Measurements from ENCODE around the gene ARHGAP11A. TPM values are rescaled to one million over a fixed set of nuclear protein-coding genes. Genes with fewer than 3 reads are reported as not detected.
"Not testable (repeated sequence)": the region's sequence is repeated elsewhere in the genome, so short reads cannot be mapped to it uniquely, and the experiment has no call there.

Gene ARHGAP11A, protein sequence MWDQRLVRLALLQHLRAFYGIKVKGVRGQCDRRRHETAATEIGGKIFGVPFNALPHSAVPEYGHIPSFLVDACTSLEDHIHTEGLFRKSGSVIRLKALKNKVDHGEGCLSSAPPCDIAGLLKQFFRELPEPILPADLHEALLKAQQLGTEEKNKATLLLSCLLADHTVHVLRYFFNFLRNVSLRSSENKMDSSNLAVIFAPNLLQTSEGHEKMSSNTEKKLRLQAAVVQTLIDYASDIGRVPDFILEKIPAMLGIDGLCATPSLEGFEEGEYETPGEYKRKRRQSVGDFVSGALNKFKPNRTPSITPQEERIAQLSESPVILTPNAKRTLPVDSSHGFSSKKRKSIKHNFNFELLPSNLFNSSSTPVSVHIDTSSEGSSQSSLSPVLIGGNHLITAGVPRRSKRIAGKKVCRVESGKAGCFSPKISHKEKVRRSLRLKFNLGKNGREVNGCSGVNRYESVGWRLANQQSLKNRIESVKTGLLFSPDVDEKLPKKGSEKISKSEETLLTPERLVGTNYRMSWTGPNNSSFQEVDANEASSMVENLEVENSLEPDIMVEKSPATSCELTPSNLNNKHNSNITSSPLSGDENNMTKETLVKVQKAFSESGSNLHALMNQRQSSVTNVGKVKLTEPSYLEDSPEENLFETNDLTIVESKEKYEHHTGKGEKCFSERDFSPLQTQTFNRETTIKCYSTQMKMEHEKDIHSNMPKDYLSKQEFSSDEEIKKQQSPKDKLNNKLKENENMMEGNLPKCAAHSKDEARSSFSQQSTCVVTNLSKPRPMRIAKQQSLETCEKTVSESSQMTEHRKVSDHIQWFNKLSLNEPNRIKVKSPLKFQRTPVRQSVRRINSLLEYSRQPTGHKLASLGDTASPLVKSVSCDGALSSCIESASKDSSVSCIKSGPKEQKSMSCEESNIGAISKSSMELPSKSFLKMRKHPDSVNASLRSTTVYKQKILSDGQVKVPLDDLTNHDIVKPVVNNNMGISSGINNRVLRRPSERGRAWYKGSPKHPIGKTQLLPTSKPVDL
- polyA plus RNA-seq (ENCODE audit: insufficient read length in 4 of 4), result 10 to 100 TPM; 26.4 to 33.3 (median 33.0) TPM

GRCh38 chr15:32615051-32615870, at the start of gene ARHGAP11A:
Gene ARHGAP11A (plus strand): TSS chr15:32615504. CDS start chr15:32616212, 708 bp downstream.
- DNase-seq (ENCODE audit: low read depth in 4 of 4, low spot score in 3 of 4), result peak; percentile 78 to 93 (median 86)

DNA sequence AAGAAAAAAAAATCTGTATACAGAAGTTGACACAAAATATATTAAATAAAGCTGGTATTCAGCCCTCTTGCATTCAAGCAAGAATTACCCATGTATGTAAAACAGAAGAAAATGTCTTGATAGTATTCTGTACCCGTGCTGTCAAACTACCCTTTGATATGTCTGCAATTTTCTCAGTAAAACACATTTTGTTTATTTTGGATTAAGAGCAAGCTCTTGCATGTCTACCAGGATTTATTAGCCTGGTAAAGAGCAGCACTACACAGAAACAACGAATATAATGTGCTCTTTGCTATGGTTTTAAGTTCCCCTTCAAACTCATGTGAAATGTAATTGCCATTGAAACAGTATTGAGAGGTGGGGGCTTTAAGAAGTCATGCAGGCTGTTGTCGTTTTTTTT, 46.3 kb upstream of the ARHGAP11A start:
- DNase-seq (ENCODE audit: low read depth in 4 of 4, low spot score in 3 of 4), result not testable (repeated sequence)

DNA sequence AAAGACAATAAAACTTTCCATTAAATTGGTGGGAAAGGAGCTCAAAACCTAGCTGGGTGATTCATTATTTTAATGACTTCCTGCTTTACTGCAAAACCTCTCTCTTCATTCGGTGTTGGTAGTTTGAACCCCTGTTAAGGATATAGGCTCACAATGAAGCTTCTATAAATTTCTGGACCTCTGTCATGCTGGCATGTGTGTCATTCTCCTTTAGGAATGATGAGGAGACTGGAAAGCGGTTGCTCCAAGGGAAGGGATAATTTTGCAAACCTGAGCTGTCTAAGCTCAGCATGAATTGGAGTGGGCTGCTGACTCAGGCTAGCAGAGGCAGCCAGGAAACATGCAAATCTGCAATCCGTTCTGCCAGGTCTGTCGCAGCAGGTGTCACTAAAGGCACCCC, 36.8 kb upstream of the ARHGAP11A start:
- DNase-seq (ENCODE audit: low read depth in 4 of 4, low spot score in 3 of 4), result not testable (repeated sequence)

DNA sequence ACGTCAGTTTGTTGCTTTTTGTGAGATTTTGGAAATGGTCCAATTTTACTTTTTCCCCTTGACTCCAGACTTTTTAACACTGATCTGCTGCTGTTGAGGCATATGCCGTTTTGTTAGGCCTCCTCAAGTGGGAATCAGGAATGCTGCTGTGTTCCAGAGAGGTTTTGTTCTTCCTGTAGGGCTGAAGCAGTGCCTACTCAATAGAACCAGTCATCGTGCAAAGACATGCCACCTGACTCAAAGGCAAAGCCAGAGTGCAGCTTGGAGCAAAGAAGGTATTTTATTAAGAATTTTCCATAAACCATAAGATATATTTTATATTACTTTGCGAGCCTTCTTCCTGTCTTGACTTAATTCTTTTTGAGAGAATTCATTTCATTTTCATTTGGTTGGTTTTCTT, 29.5 kb upstream of the ARHGAP11A start:
- DNase-seq (ENCODE audit: low read depth in 4 of 4, low spot score in 3 of 4), result not testable (repeated sequence)

GRCh38 chr15:32593151-32593550, 22.2 kb upstream of the ARHGAP11A start, which contains the start of gene GOLGA8N:
Gene GOLGA8N (plus strand): TSS chr15:32593456.
- DNase-seq (ENCODE audit: low read depth in 4 of 4, low spot score in 3 of 4), result not testable (repeated sequence)

- DNase-seq (ENCODE audit: low read depth in 4 of 4, low spot score in 3 of 4), result not testable (repeated sequence)
These were observed 5.8 kb upstream of the ARHGAP11A start for GRCh38 chr15:32609518-32609917.

GRCh38 chr15:32610719-32611118, 4.6 kb upstream of the ARHGAP11A start:
- DNase-seq (ENCODE audit: low read depth in 4 of 4, low spot score in 3 of 4), result peak in 1 of 4 donors; percentile 10

DNA sequence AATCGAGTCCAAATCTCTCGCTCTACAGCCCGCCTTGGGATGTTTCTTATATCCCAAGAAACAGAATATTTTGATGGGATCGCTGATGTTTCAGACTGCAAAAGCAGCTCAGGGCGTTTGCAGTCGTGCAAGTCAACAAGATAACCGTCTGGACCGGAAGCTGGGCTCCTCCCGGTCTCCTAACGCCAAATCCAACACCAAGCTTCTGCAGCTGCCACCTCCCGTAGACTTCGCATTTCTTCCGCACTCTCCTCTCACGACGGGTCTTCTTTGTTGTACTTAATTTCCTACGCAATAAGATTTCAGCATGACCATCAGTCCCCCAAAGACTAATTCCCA, 623 bp upstream of the ARHGAP11A start:
- DNase-seq (ENCODE audit: low read depth in 4 of 4, low spot score in 3 of 4), result not testable (repeated sequence)

DNA sequence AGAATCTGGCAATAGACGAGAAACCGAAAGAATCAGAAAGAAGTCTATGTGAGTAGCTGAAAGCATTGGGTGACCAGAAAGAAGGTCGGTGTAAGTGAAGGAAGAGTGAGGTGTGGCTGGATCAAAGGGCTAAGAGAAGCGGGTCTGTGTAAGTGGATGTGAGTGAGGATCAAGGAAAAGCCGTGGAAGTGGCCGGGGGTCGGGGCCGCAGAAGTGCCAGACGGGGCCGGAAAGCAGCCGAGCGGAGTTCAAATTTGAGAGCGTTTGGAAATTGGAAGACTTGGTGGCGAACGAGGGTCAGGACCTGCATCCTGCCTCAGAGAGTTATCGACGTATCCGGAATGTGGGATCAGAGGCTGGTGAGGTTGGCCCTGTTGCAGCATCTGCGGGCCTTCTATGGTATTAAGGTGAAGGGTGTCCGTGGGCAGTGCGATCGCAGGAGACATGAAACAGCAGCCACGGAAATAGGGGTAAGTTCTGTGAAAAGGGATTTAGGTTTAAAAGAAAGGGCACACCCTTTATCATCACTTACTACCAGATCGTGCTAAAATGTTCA, 645 bp downstream of the ARHGAP11A start:
- not testable (repeated sequence) for DNase-seq (ENCODE audit: low read depth in 4 of 4, low spot score in 3 of 4)

GRCh38 chr15:32636410-32636809, 21.1 kb downstream of the ARHGAP11A start:
- DNase-seq (ENCODE audit: low read depth in 4 of 4, low spot score in 3 of 4), result no peak

DNA sequence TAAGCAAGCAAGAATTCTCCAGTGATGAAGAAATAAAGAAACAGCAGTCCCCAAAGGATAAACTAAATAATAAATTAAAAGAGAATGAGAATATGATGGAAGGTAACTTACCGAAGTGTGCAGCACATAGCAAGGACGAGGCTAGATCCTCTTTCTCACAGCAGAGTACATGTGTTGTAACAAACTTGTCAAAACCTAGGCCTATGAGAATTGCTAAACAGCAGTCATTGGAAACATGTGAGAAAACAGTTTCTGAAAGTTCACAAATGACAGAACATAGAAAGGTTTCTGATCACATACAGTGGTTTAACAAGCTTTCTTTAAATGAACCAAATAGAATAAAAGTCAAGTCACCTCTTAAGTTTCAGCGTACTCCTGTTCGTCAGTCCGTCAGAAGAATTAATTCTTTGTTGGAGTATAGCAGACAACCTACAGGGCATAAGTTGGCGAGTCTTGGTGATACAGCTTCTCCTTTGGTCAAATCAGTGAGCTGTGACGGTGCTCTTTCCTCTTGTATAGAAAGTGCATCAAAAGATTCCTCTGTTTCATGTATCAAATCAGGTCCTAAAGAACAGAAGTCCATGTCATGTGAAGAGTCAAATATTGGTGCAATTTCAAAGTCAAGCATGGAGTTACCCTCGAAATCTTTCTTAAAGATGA, 21.7 kb downstream of the ARHGAP11A start:
- DNase-seq (ENCODE audit: low read depth in 4 of 4, low spot score in 3 of 4), result no peak

GRCh38 chr15:32637704-32638103, 22.4 kb downstream of the ARHGAP11A start:
- no peak for DNase-seq (ENCODE audit: low read depth in 4 of 4, low spot score in 3 of 4)

- DNase-seq (ENCODE audit: low read depth in 4 of 4, low spot score in 3 of 4), result peak in 3 of 4 donors; percentile 16 to 38 (median 33)
These were observed 26.3 kb downstream of the ARHGAP11A start, which contains the start of gene SCG5 for GRCh38 chr15:32641517-32642059. Gene SCG5 (plus strand): TSS chr15:32641710. CDS start chr15:32643593, 1,883 bp downstream.

DNA sequence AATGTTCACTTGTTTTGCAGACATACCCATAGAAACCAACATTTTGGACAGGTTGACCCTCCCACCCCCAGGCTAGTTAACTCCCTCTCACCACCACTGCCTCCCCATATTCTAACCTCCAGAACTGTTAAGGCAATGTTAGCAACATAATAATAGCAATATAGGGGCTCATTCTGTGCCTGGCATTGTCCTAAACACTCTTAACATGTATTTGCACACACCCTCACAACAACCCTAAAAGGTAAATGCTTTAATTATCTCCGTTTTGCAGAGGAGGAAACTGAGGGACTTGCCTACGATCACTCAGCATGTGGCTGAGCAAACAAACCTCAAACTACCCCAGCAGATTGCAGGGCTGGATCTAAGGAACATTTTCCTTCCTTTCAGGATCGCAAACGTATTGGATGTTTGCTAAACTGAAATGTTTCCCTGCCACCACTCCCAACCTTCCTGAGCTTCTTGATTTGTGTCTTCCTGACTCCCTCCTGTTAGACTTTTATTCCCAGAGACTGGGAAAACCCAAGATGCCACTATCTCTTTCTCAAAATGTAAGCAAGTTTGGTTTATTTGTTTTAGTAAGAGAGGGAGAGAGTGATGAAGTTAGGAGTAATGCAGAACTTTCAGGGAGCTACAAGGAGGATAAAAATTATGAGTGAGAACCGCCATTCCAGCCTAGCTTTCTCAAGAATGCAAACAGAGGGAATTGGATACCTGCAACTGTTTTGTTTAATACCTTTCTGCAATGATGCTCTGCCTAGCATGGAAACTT, 27.5 kb downstream of the ARHGAP11A start:
- DNase-seq (ENCODE audit: low read depth in 4 of 4, low spot score in 3 of 4), result no peak

- DNase-seq (ENCODE audit: low read depth in 4 of 4, low spot score in 3 of 4), result no peak
These were observed 28.7 kb downstream of the ARHGAP11A start for GRCh38 chr15:32643907-32644445.

GRCh38 chr15:32646291-32646690, 31.0 kb downstream of the ARHGAP11A start:
- peak in 3 of 4 donors; percentile 30 to 35 (median 31) for DNase-seq (ENCODE audit: low read depth in 4 of 4, low spot score in 3 of 4)

DNA sequence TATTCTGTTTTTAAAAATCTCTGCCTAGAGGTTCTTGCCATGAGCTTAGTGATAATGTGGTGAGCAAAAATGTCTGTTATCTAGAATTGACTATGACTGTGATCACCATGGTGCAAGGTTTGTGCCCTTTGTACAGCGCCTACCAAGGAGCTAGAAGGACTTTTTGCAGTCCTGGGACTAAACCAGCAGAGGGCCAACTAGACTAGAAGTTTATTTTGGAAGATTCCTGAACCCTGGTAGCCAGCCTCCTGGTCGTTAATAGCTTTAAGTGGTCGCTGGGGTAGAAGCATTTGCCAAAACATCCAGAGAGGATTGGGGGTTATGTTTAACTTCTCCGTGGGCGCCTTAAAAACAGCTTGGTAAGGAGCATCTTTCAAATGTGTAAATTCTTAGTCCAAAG, 34.0 kb downstream of the ARHGAP11A start:
- DNase-seq (ENCODE audit: low read depth in 4 of 4, low spot score in 3 of 4), result no peak
